ENCODE results near the gene OR2Y1. TPM values are rescaled to one million over a fixed set of nuclear protein-coding genes. Genes with fewer than 3 reads are reported as not detected.
"Not testable (repeated sequence)": the region's sequence is repeated elsewhere in the genome, so short reads cannot be mapped to it uniquely, and the experiment has no call there.

OR2Y1 gene, protein sequence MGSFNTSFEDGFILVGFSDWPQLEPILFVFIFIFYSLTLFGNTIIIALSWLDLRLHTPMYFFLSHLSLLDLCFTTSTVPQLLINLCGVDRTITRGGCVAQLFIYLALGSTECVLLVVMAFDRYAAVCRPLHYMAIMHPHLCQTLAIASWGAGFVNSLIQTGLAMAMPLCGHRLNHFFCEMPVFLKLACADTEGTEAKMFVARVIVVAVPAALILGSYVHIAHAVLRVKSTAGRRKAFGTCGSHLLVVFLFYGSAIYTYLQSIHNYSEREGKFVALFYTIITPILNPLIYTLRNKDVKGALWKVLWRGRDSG
- polyA plus RNA-seq (ENCODE audit: insufficient read length in 4 of 4): not detected

DNA sequence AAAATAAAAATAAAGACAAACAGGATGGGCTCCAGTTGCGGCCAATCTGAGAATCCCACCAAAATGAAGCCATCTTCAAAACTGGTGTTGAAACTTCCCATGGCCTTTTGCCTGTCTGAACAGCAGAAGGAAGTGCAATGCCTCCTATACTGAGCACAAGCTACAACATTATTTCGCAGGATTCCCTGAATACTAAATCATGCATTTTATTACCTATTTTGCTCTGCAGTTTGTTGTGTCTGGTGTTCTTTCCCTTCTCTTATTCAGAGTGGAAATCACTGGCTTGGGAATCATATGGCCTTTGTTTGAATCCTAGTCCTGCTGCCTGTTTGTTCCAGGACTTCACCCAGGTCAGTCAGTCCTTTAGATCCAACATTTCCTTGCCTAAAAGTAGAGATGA lies at the start of gene OR2Y1:
TSS of gene OR2Y1 (minus strand) at position 101 of the 400 bp plus-strand sequence. CDS start at position 101, 0 bp downstream.
- no peak for DNase-seq (ENCODE audit: low read depth in 4 of 4, low spot score in 2 of 4)

DNA sequence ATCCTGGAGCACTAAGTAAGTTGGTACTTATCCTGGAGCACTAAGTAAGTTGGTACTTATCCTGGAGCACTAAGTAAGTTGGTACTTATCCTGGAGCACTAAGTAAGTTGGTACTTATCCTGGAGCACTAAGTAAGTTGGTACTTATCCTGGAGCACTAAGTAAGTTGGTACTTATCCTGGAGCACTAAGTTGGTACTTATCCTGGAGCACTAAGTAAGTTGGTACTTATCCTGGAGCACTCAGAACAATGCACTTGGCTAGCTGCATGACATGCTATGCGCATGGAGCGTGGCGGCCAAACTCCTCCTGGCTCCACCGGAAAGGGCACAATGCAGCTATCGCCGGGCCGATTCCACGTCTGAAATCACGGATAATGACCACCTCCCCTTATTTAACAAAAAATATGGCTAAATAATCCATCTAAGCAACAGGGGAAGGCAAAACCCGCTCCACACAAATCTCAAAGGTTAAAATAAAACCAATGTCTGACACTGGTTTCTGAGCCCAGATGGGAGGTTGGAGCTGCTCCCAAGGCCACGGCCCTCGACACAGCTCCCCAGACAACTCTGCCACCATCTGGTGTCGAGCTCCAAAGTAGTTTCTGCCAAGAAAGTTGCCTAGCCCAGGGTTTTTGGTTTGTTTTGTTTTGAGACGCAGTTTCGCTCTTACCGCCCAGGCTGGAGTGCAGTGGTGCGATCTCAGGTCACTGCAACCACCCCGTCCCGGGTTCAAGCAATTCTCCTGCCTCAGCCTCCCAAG lies 49.0 kb upstream of the OR2Y1 start:
- DNase-seq (ENCODE audit: low read depth in 4 of 4, low spot score in 2 of 4): not testable (repeated sequence)

DNA sequence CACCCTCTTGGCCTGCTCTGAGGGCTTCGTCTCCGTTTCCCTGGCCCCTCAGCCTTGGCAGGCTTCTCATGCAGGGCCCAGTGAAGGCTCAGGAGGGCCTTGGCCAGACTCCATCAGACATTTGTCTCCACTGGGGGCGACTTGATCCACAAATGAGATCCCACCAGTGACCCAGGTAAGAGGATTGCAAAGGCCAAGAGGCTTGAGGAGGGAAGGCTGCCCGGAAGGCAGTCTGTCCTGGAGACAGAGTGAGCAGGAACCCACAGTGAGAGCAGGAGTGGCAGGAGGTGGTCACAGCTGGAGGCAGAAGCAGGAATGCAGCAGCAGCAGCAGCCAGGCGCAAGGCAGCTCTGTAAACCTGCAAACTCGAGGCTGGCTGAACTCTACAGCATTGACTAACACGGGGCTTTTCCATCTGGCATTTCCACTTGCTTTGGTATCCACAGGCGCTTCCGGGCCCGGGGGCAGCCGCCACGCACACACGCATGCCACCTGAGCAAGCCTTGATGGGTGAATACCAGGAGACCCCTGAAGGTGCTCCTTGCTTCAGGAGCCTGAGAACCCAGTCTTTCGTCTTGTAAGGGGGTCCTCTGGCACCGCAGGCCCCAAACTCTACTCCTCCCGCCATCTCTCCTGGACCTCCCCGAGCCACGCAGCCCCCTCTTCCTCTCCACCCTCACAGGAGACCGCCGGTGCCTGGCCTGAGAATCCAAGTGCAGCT lies 48.0 kb upstream of the OR2Y1 start:
- DNase-seq (ENCODE audit: low read depth in 4 of 4, low spot score in 2 of 4): no peak

DNA sequence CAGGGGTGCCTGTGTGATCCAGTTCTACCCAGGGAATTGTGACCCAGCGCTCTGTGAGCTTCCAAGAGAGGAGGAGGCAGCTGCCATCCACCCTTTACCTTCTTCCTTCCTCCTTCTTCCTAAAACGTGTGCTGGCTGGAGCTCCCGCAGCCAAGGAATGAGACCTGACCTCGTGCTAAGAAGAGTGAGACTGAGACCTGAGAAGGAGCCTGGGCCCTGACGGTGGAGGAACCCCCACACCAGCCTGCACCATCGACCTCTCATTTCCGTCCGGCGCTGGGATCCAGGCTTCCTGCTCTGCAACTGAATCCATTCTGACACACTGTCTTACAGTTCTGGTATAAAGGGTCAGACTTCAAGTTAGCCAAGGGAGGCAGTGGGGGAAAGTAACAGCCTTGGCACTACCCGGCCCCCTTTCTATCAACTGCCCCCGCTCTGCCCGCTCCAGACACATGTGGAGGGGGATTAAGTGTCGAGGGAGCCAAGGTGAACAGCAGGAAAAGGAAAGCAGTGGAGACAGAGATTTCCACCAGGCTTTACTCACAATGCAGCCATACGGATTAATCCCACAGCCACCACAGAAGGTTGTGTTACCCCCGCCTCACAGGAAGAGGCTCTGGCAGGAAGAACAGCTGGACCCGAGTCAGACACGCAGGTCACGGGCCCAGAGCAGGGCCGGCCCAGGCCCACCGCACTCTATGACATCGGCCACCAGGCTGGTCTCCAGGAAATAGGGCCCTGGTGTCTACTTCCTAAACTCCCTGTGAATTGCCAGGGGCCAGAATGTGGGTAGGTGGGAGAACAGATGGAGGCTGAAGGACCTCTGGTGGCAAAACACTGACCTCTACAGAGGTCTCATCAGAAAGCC lies 46.9 kb upstream of the OR2Y1 start:
- no peak for DNase-seq (ENCODE audit: low read depth in 4 of 4, low spot score in 2 of 4)

DNA sequence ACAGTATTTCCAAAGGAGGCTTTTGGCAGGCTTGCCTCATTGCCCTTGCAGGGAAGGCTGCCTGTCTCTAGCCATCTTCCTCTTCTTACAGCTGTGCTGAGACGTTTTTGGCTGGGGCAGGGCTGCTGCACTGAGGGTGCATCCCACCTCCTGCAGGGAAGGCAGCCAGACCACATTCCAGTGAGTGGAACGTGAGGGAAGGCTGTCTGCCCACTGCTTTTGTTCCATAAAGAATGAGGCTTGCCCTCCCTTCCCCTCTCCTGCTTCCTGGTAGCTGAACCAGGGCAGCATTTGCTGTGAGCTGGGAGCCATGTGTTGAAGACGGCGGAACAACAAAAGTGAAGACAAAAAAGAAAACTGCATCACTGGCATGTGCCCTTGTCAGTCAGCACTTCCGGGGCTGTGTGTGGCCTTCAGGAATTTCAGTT lies 46.0 kb upstream of the OR2Y1 start:
- DNase-seq (ENCODE audit: low read depth in 4 of 4, low spot score in 2 of 4): no peak

DNA sequence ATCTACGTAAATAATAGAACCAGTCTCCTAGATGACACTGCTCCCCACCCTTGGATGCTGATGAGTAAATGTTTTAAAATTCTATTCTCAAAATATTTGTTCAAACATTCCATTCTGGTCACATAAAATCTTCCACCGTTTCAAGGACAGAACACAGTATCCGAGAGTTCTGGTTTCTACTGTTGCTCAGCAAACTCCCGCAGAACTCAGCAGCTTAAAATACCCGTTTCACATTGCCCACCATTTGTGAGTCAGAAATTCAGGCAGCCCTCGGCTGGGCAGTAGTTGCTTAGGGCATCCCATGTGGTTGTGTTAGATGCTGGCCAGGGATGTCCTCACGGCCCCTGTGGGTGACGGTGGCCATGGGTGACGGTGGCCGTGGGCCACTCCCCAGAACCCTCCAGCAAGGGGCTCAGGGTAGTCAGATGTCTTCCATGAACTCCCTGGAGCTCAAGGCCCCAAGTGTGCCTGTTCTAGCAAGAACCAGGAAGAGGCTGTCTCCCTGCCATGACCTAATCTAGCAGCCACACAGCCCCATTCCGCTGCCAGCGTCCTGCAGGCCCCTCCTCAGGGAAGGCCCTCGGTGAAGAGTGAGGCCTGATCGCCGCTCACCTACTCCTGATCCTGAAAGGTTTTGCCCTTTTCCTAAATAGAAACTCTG lies 45.4 kb upstream of the OR2Y1 start:
- no peak for DNase-seq (ENCODE audit: low read depth in 4 of 4, low spot score in 2 of 4)

DNA sequence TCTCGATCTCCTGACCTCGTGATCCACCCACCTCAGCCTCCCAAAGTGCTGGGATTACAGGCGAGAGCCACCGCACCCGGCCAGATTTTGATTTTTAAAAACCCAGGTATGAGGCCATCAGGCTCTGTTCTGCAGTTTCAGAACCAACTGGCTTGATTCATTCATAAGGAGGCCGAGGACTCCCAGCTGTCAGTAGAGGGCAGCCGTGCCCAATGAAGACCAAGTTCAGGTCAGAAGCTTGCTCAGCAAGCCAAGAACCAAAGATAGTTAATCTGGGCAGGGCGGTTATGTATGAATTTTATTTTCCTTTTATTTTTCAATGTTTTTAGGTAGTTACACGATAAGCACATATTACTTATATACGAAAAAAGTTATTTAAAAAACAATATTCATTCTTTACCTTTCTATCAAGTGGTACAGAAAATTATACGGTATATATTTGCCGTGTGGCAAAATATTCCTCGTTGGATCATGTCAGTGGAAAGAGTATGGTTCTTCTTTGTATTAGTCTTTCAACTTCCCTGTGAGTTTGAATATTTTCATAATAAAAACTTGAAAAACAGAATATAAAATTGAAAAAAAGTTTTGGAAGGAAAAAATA lies 44.7 kb upstream of the OR2Y1 start:
- peak in 1 of 4 donors; percentile 67 for DNase-seq (ENCODE audit: low read depth in 4 of 4, low spot score in 2 of 4)

DNA sequence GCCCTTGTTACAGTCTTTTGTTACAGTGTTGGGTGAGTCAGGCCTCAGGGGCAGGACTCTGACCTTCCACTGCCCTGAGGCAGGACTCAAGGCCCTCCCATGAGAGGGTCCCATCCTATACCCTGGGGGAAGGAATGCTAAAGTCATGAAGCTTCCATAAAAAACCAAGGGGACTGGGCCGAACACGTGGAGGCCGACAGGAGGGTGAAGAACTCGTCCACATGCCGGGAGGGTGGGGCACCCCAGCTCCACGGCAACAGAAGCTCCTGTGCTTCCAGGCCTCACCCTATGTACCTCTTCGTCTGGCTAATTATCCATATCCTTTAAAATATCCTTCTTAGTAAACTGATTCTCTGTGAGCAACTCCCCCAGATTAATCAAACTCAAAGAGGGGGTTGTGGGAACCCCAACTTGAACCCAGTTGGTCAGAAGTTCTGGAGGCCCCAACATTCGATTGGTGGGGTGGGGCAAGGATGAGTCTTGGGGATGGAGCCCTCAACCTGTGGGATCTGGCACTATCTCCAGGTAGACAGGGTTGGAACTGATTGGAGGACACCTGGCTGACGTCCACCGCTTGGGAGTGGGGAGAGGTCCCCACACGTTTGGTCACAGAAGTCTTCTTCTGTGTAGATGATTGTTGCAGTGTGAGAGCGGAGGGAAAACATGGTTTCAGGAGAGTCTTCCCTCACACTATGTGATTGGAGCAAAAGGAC lies 43.6 kb upstream of the OR2Y1 start:
- no peak for DNase-seq (ENCODE audit: low read depth in 4 of 4, low spot score in 2 of 4)

DNA sequence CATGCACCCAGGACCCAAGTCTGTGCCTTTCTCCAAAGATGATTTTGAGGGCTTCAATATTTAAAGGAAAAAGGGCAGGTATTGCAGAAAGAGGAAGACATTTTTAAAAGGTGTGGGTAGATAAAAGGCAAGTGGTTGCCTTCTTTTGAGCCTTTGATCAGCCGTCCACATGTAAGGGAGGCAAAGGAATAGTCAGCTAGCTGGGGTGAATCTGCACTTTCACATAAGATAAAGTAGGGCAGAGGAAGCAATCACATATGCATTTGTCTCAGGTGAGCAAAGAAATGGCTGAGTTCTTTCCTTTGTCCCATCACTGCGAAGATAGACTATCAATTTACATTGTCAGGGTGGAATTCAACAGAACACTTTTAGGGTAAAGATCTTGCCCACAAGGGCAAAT lies 42.9 kb upstream of the OR2Y1 start:
- no peak for DNase-seq (ENCODE audit: low read depth in 4 of 4, low spot score in 2 of 4)

DNA sequence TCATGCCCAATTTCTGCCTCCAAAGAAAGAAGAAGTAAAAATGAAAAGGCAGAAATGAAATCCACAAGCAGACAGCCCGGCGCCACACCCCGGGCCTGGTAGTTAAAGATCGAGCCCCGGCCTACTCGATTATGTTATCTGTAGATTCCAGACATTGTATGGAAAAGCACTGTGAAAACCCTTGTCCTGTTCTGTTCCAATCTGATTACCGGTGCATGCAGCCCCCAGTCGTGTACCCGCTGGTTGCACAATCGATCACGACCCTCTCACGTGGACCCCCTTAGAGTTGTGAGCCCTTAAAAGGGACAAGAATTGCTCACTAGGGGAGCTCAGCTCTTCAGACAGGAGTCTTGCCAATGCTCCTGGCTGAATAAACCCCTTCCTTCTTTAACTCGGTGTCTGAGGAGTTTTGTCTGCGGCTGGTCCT lies 42.1 kb upstream of the OR2Y1 start:
- not testable (repeated sequence) for DNase-seq (ENCODE audit: low read depth in 4 of 4, low spot score in 2 of 4)

DNA sequence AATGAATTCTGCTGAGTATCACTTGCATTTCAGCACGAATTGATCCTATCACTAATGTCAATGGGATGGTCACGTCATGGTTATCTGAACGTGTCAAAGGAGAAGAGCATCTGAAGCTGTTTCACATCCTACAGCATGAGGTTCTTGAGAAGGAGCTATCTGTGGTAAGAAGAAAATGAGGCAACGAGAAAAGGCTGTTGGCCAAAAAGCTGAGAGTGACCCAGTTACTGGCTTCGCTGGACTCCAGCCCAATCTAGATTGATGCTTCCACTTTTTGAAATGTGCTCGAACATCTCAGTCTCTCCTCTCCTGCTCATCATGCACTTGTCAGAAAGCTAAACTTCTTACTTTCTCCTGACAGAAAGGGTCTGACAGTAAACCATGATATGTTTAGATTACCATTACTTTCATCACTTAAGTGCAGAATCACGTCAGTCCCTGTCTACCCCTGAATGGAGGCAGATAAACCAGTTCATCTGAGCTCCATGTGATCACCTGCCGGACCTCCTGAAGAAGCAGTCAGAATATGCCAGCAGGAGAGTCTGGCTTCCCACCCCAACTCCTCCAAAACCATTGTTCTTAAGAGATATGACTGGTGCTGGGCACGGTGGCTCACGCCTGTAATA lies 40.2 kb upstream of the OR2Y1 start:
- DNase-seq (ENCODE audit: low read depth in 4 of 4, low spot score in 2 of 4): no peak

DNA sequence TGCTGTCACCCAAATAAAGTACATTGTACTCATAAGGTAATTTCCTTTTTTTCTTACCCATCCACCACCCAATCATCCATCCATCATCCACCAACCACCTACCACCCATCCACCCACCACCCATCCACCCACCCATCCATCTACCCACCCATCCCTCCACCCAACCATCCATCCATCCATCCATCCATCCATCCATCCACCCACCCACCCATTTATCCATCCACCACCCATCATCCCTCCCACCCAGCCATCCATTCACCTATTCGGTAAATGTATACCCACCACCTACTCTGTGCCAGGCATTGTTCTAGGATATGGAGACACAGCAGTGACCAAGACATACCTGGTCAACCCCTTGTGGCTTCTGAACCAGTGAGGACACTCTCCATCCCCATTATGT lies 37.6 kb upstream of the OR2Y1 start:
- no peak for DNase-seq (ENCODE audit: low read depth in 4 of 4, low spot score in 2 of 4)

DNA sequence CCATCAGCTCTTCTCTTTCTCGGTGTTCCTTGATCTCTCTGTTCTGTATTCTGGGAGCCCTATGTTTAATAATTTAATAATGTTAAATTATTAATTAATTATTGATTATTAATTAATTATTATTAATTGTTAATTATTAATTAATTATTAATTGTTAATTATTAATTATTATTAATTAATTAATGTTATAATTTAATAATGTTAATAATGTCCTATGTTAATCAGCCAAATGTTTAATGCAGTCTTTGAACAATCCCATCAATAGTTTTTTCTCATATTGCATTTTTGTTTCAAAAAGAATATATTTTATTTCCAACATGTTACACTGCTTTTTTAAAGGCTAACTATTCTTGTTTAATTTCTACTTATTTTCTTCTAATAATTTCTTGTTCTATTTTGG lies 36.5 kb upstream of the OR2Y1 start:
- DNase-seq (ENCODE audit: low read depth in 4 of 4, low spot score in 2 of 4): no peak

DNA sequence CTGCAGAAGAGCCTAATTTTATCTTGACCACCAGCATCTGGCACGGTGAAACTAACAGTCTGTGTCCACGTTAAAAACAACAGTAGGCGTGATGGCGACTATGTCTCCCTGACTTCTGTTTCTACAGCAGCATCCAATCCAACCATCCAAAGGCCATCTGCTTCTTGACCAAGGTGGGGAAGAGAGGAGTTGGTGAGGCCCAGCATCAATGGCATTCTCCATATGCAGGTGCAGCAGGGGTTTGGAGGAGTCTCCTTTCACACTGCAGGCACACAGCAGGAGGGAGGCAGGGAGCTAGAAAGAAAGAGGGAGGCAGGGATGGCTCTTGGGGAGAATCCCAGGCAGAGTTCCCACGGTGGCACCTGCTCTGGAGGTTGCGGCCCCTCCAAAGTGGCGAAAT lies 35.8 kb upstream of the OR2Y1 start:
- no peak for DNase-seq (ENCODE audit: low read depth in 4 of 4, low spot score in 2 of 4)

DNA sequence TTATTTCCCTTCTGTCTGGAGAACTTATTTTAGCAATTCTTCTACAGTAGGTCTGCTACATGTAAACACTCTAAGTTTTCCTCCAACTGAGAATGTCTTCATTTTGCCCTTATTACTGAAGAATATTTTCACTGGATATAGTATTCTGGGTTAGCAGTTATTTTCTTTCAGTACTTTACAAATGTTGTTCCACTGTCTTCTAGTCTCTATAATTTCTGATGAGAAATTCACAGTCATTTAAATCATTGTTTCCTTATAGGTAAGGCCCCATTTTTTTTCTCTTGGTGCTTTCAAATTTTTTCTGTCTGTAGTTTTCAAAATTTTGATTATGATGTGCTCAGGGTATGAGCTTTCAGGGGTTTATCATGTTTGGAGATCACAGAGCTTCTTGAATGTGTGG lies 32.0 kb upstream of the OR2Y1 start:
- no peak for DNase-seq (ENCODE audit: low read depth in 4 of 4, low spot score in 2 of 4)

DNA sequence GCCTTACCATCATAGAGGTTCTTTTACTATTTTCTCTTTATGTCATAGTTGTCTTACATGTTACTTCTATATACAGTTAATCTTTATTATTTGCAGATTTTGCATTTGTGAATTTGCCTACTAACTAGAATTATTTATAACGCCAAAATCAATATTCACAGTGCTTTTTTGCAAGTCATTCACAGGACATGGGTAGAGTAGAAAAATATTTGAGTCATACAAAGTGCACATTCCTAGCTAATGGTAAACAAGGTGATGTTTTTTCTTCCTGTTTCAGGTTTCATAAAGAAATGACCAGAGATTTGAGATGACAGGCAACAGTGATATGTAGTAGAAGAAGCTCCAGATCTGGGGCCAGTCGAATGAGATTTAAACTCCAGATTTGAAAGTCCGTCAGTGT lies 30.0 kb upstream of the OR2Y1 start:
- no peak for DNase-seq (ENCODE audit: low read depth in 4 of 4, low spot score in 2 of 4)

DNA sequence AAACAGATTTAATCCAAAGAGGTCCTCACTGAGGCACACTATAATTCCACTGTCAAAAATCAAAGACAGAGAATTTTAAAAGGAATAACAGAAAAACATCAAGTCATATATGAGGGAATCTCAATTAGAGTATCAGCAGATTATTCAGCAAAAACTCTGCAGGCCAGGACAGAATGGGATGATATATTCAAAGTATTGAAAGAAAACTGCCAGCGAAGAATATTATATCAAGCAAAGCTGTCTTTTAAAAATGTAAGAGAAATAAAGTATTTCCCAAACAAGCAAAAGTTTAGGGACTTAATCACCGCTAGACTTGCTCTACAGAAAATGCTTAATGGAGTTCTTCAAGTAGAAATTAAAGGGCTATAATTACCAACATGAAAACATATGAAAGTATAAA lies 15.7 kb upstream of the OR2Y1 start:
- DNase-seq (ENCODE audit: low read depth in 4 of 4, low spot score in 2 of 4): no peak

DNA sequence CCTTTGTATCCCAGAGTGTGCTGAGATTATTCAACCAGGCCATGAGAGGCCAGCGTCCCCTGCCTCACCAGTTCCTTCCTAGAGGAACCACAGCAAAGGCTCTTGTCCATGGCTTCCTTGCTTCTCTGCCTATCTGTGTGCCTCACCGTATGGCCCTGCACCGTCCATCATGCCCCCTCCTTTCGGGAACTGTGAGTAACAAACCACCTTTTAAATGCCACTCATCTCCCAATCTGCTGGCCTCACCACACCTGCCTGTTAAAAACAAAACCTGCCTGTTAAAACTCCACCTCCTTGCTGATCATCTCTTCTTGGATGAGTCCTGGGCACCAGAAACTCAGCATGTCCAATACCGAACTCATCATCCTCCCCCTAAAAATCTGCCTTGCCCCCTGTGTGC lies 4.4 kb upstream of the OR2Y1 start:
- no peak for DNase-seq (ENCODE audit: low read depth in 4 of 4, low spot score in 2 of 4)
